SK-N-SH (cell line): Measurements from ENCODE around the gene RGS17. TPM values are rescaled to one million over a fixed set of nuclear protein-coding genes. Genes with fewer than 3 reads are reported as not detected.
A peak's percentile ranks its signal among the peaks of the same experiment; 100 is the strongest.

Experiments used
- CTCF ChIA-PET: fragments of 300-600, 350-600 bp; formaldehyde crosslinking; extraction: SDS; loops from one replicate; lab custom pipeline; 2021; lab: Yijun Ruan, JAX
- POLR2A ChIA-PET: fragments of 350-600 bp; sonication (Branson Sonifier 250); formaldehyde crosslinking; extraction: SDS; loops from one replicate; lab custom pipeline; 2020; ENCODE audit warnings: antibody characterized with exemption, inconsistent platforms; lab: Yijun Ruan, JAX
- DNase-seq: peaks from one replicate; pipeline ENCODE4 v3.0.0; 2012
- H2AFZ ChIP-seq: fragments of 200-600 bp; sonication (generic); 2 replicates; pipeline ENCODE4 v1.8.1; 2016; ENCODE audit warnings: antibody characterized with exemption, mild to moderate bottlenecking, low read depth
- H3F3A ChIP-seq: fragments of 200-600 bp; sonication (generic); replicated peaks from 2 replicates; pipeline ENCODE3; 2016; ENCODE audit warnings: antibody characterized with exemption, mild to moderate bottlenecking; ENCODE audit not compliant: insufficient read depth
- H3K27ac ChIP-seq, 2 experiments: fragments of 200-500 bp in 1 of 2; fragments of 200-600 bp in 1 of 2; sonication (Bioruptor generic) in 1 of 2; sonication (generic), shearing (Covaris generic) in 1 of 2; 2 replicates each; pipeline versions ENCODE4 v1.5.1 to v1.6.1; 2014 to 2016; ENCODE audit warnings: low read depth in 2 of 2, inconsistent platforms in 1 of 2, low read length in 1 of 2, mild to moderate bottlenecking in 1 of 2, mixed read lengths in 1 of 2
- H3K27me3 ChIP-seq: fragments of 200-600 bp; sonication (generic), shearing (Covaris generic); 2 replicates; pipeline ENCODE4 v1.6.1; 2016; ENCODE audit warnings: mixed run types; ENCODE audit not compliant: insufficient read depth
- H3K36me3 ChIP-seq, 2 experiments: fragments of 200-500 bp in 1 of 2; fragments of 200-600 bp in 1 of 2; sonication (Bioruptor generic) in 1 of 2; sonication (generic) in 1 of 2; replicated peaks in 1 of 2; 2 replicates each; pipeline versions ENCODE3 to v1.5.1; 2014 to 2016; ENCODE audit warnings: low read length in 1 of 2, mild to moderate bottlenecking in 1 of 2; ENCODE audit not compliant: insufficient read depth in 2 of 2, control insufficient read depth in 1 of 2
- H3K4me1 ChIP-seq, 2 experiments: fragments of 200-500 bp in 1 of 2; fragments of 200-600 bp in 1 of 2; sonication (Bioruptor generic) in 1 of 2; sonication (generic), shearing (Covaris generic) in 1 of 2; 2 replicates each; pipeline versions ENCODE4 v1.5.1 to v1.6.1; 2014 to 2016; ENCODE audit warnings: low read depth in 1 of 2, low read length in 1 of 2, mixed run types in 1 of 2; ENCODE audit not compliant: insufficient read depth in 2 of 2, control insufficient read depth in 1 of 2
- H3K4me2 ChIP-seq: fragments of 200-600 bp; sonication (generic), shearing (Covaris generic); 2 replicates; pipeline ENCODE4 v1.6.1; 2017; ENCODE audit warnings: mixed run types
- H3K4me3 ChIP-seq, 2 experiments: fragments of 200-500 bp in 1 of 2; fragments of 200-600 bp in 1 of 2; sonication (Bioruptor generic) in 1 of 2; sonication (generic), shearing (Covaris generic) in 1 of 2; 2 replicates each; pipeline versions ENCODE4 v1.5.1 to v1.8.1; 2014 to 2016; ENCODE audit warnings: low read depth in 2 of 2, inconsistent platforms in 1 of 2, low read length in 1 of 2, mild to moderate bottlenecking in 1 of 2, mixed read lengths in 1 of 2, moderate library complexity in 1 of 2
- H3K79me2 ChIP-seq: fragments of 200-600 bp; sonication (generic); 2 replicates; pipeline ENCODE4 v1.8.1; 2017; ENCODE audit warnings: mild to moderate bottlenecking; ENCODE audit not compliant: insufficient read depth
- H3K9ac ChIP-seq: fragments of 200-600 bp; sonication (generic); 2 replicates; pipeline ENCODE4 v1.6.1; 2017; ENCODE audit warnings: mixed run types
- H3K9me2 ChIP-seq: fragments of 200-600 bp; sonication (generic); 2 replicates; pipeline ENCODE4 v1.6.1; 2017; ENCODE audit warnings: mixed run types
- H3K9me3 ChIP-seq: fragments of 200-600 bp; sonication (generic); 2 replicates; pipeline ENCODE4 v1.6.1; 2017; ENCODE audit warnings: mixed run types, mild to moderate bottlenecking, moderate library complexity
- H4K20me1 ChIP-seq: fragments of 200-600 bp; sonication (generic); 2 replicates; pipeline ENCODE4 v1.6.1; 2017; ENCODE audit warnings: mild to moderate bottlenecking, mixed run types; ENCODE audit not compliant: insufficient read depth
- CHD2 ChIP-seq: fragments of 150-350 bp; IDR thresholded peaks from 2 replicates; pipeline ENCODE4 v1.6.1; 2018; ENCODE audit warnings: low read length; ENCODE audit not compliant: partially characterized antibody
- ELF1 ChIP-seq: IDR thresholded peaks from 2 replicates; pipeline ENCODE4 v1.4.0; 2012
- EP300 ChIP-seq, 2 experiments: IDR thresholded peaks; 2 replicates each; pipeline versions ENCODE4 v1.4.0 to v1.6.1; 2012; ENCODE audit warnings: borderline replicate concordance in 1 of 2, low read depth in 1 of 2, low read length in 1 of 2
- EZH2phosphoT487 ChIP-seq: fragments of 200-600 bp; sonication (generic); IDR thresholded peaks from 2 replicates; pipeline ENCODE4 v1.6.1; 2017; ENCODE audit warnings: low read depth, mixed run types, mild to moderate bottlenecking, antibody characterized with exemption, moderate library complexity, borderline replicate concordance
- FOSL2 ChIP-seq: IDR thresholded peaks from 2 replicates; pipeline ENCODE4 v1.4.0; 2012; ENCODE audit warnings: low read depth, mild to moderate bottlenecking, moderate library complexity, borderline replicate concordance
- FOXJ3 ChIP-seq: sonication (generic); formaldehyde crosslinking; IDR thresholded peaks from 2 replicates; pipeline ENCODE4 v1.5.1; 2020; ENCODE audit warnings: mild to moderate bottlenecking, missing genetic modification reagents
- GABPA ChIP-seq: IDR thresholded peaks from 2 replicates; pipeline ENCODE4 v1.4.0; 2012; ENCODE audit warnings: low read depth, mild to moderate bottlenecking
- GATA2 ChIP-seq: sonication (generic); formaldehyde crosslinking; IDR thresholded peaks from 2 replicates; pipeline ENCODE4 v1.5.0; 2020; ENCODE audit warnings: mild to moderate bottlenecking, missing genetic modification reagents
- MAX ChIP-seq: IDR thresholded peaks from 2 replicates; pipeline ENCODE4 v1.4.0; 2012; ENCODE audit warnings: low read depth
- MXI1 ChIP-seq: IDR thresholded peaks from 2 replicates; pipeline ENCODE4 v1.6.1; 2012; ENCODE audit warnings: mild to moderate bottlenecking, low read depth, low read length, improper control_type of control experiment
- POLR2AphosphoS5 ChIP-seq: IDR thresholded peaks from 2 replicates; pipeline ENCODE4 v1.6.1; 2012; ENCODE audit warnings: low read depth, low read length
- RAD21 ChIP-seq: IDR thresholded peaks from 2 replicates; pipeline ENCODE4 v1.6.1; 2012; ENCODE audit warnings: mild to moderate bottlenecking, low read length
- RCOR1 ChIP-seq: fragments of 150-350 bp; IDR thresholded peaks from 2 replicates; pipeline ENCODE4 v1.6.1; 2017; ENCODE audit warnings: antibody characterized with exemption, low read length
- REST ChIP-seq: IDR thresholded peaks from 2 replicates; pipeline ENCODE4 v1.6.1; 2012; ENCODE audit warnings: mild to moderate bottlenecking, low read depth, low read length, moderate library complexity
- RFX5 ChIP-seq: IDR thresholded peaks from 2 replicates; pipeline ENCODE4 v1.6.1; 2012; ENCODE audit warnings: mild to moderate bottlenecking, improper control_type of control experiment, low read length
- RXRA ChIP-seq: IDR thresholded peaks from 2 replicates; pipeline ENCODE4 v1.4.0; 2012; ENCODE audit warnings: low read depth, mild to moderate bottlenecking, borderline replicate concordance
- SIN3A ChIP-seq: IDR thresholded peaks from 2 replicates; pipeline ENCODE4 v1.6.1; 2012; ENCODE audit warnings: low read depth, mild to moderate bottlenecking, low read length, moderate library complexity, borderline replicate concordance
- SMC3 ChIP-seq: IDR thresholded peaks from 2 replicates; pipeline ENCODE4 v1.6.1; 2012; ENCODE audit warnings: low read depth, low read length, improper control_type of control experiment
- TAF1 ChIP-seq: IDR thresholded peaks from 2 replicates; pipeline ENCODE4 v1.6.1; 2012; ENCODE audit warnings: low read depth, mild to moderate bottlenecking, low read length, moderate library complexity, borderline replicate concordance
- TCF12 ChIP-seq: IDR thresholded peaks from 2 replicates; pipeline ENCODE4 v1.4.0; 2012
- TEAD4 ChIP-seq: IDR thresholded peaks from 2 replicates; pipeline ENCODE4 v1.4.0; 2012; ENCODE audit warnings: mild to moderate bottlenecking, borderline replicate concordance; ENCODE audit not compliant: insufficient read depth
- USF2 ChIP-seq: fragments of 150-350 bp; IDR thresholded peaks from 2 replicates; pipeline ENCODE4 v1.6.1; 2017; ENCODE audit warnings: antibody characterized with exemption, low read length, low read depth, borderline replicate concordance
- WGBS: methylation state at CpG from one replicate; pipeline ENCODE4 v1.1.6; 2017; ENCODE audit warnings: low lambda C conversion rate; 5-methylcytosine and 5-hydroxymethylcytosine counted together
- polyA plus RNA-seq, 3 experiments: library from polyadenylated mRNA; depleted of rRNA; stranded (reverse); fragments of >200 nt; gene quantifications; 2 replicates each; pipeline ENCODE4 v1.2.3, GENCODE V29; 2012
- TF ChIP-seq, protein P1 (sequence below): IDR thresholded peaks from 2 replicates; pipeline ENCODE4 v1.4.0; 2012; ENCODE audit warnings: low read depth, borderline replicate concordance
- TF ChIP-seq, protein P2 (sequence below): IDR thresholded peaks from 2 replicates; pipeline ENCODE4 v1.4.0; 2012; ENCODE audit warnings: low read depth, borderline replicate concordance

RGS17 gene
- polyA plus RNA-seq, 1 of the 3 experiments (the other 2 are of a cell fraction) = 1.4 TPM

DNA sequence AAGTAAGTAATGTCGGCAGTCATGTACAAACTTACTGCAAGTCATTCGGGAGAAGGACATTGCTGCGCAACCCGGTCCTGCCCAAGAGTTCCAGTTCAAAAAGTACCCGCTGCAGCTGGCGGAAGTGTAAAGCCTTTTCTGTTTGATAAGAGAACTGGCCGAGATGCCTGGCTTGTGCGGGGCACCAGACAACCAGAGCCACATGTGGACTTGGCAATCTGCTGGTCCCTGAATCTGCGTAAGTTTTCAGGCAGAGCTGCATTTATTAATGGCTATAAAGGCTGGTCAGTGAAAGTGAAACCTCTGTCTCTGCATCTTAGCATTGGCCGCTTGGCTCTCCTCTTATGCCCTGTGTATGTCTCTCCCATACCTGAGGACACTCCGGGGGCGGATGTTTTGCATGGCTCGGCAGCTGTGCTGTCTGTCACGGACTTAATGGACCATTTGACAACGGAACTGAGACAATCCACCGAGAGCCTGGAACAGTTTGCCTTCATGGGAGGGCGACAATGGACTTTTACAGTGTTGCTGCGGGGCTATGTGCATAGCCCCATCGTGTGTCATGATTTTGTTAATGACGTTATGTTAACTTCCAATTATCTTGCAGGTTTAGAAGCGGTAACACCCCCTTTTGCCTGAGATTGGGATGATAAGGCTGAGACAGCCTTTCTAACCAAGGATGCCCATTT, 19.8 kb upstream of the RGS17 start:
- no peak overlapping the region for H3K9ac ChIP-seq
- H3K27ac ChIP-seq = peak overlapping the region in 1 of 2 experiments; percentile 91; a peak in 2 of 4 replicates
- H3K27me3 ChIP-seq = no peaks in the 10 kb centered on the region
- no peaks in the 10 kb centered on the region for H4K20me1 ChIP-seq
- no peaks in the 10 kb centered on the region for H3K9me2 ChIP-seq
- ChIA-PET POLR2A (interaction anchor here (2.6 kb wide), 1 partner anchor 19 kb away, joined by 9 read pairs; the partner anchor contains the start of gene RGS17), CTCF (interaction anchor here (0.6 to 1.9 kb wide), 2 partner anchors 89 to 127 kb away, joined by 3 to 5 read pairs; no protein-coding TSS in a partner anchor)
- no peaks in the 10 kb centered on the region for H3K36me3 ChIP-seq
- no peaks in the 10 kb centered on the region for H3K79me2 ChIP-seq
- DNase-seq = peak; percentile 66
- TF ChIP-seq RAD21 (0 out of 2 replicates have a peak, but pooled peaks have one; percentile 30), EZH2phosphoT487 (no peak), MXI1 (peak; percentile 87), FOXJ3 (CRISPR knock-in tag) (no peak), TEAD4 (no peak), SIN3A (no peak), RXRA (no peak), GABPA (no peak), TAF1 (no peak), RCOR1 (peak; percentile 63), ELF1 (no peak), CHD2 (peak; percentile 63), SMC3 (0 out of 2 replicates have a peak, but pooled peaks have one; percentile 7), REST (no peak), RFX5 (0 out of 2 replicates have a peak, but pooled peaks have one; percentile 27), POLR2AphosphoS5 (no peak), MAX (no peak), TCF12 (peak; percentile 9; the same call in 1 of the 2 replicates), GATA2 (CRISPR knock-in tag) (peak; percentile 49), USF2 (no peak), EP300 (IDR thresholded peaks at IDR 0.05; ENCODE audit: borderline replicate concordance in 1 of 2, low read depth in 1 of 2, low read length in 1 of 2) (peak in 1 of 2 experiments; percentile 48; a peak in 2 of 4 replicates), FOSL2 (no peak)
- TF ChIP-seq, protein P1, sequence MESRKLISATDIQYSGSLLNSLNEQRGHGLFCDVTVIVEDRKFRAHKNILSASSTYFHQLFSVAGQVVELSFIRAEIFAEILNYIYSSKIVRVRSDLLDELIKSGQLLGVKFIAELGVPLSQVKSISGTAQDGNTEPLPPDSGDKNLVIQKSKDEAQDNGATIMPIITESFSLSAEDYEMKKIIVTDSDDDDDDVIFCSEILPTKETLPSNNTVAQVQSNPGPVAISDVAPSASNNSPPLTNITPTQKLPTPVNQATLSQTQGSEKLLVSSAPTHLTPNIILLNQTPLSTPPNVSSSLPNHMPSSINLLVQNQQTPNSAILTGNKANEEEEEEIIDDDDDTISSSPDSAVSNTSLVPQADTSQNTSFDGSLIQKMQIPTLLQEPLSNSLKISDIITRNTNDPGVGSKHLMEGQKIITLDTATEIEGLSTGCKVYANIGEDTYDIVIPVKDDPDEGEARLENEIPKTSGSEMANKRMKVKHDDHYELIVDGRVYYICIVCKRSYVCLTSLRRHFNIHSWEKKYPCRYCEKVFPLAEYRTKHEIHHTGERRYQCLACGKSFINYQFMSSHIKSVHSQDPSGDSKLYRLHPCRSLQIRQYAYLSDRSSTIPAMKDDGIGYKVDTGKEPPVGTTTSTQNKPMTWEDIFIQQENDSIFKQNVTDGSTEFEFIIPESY = no peak
- TF ChIP-seq, protein P2, sequence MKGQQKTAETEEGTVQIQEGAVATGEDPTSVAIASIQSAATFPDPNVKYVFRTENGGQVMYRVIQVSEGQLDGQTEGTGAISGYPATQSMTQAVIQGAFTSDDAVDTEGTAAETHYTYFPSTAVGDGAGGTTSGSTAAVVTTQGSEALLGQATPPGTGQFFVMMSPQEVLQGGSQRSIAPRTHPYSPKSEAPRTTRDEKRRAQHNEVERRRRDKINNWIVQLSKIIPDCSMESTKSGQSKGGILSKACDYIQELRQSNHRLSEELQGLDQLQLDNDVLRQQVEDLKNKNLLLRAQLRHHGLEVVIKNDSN = no peak
- H3K4me1 ChIP-seq = peaks cover 0 to 18% of the 10 kb centered on the region in 2 experiments; a peak in 1 of 4 replicates
- H3K4me2 ChIP-seq = peak overlapping the region; percentile 80
- no peaks in the 10 kb centered on the region for H3F3A ChIP-seq
- H2AFZ ChIP-seq = peak overlapping the region; percentile 87
- H3K9me3 ChIP-seq = no peaks in the 10 kb centered on the region
- 26% methylated on average over 15 of the region's 21 CpGs for WGBS
- peak overlapping the region; percentile 58 to 66 for H3K4me3 ChIP-seq
